OCI-LY7 (cell line): ENCODE results near the gene TRABD2B.

ENCODE experiments used
- CTCF ChIP-seq: fragments of 200-600 bp; sonication (generic); conservative IDR thresholded peaks from 2 replicates; pipeline ENCODE4 v1.5.1; 2014; ENCODE audit warnings: mild to moderate bottlenecking, antibody characterized with exemption, low read length, moderate library complexity, mixed read lengths
- EZH2phosphoT487 ChIP-seq: fragments of 200-600 bp; sonication (generic); IDR thresholded peaks from 2 replicates; pipeline ENCODE4 v1.6.1; 2018; ENCODE audit warnings: low read depth, borderline replicate concordance, mild to moderate bottlenecking, mixed run types, antibody characterized with exemption, low read length, moderate library complexity, mixed read lengths

DNA sequence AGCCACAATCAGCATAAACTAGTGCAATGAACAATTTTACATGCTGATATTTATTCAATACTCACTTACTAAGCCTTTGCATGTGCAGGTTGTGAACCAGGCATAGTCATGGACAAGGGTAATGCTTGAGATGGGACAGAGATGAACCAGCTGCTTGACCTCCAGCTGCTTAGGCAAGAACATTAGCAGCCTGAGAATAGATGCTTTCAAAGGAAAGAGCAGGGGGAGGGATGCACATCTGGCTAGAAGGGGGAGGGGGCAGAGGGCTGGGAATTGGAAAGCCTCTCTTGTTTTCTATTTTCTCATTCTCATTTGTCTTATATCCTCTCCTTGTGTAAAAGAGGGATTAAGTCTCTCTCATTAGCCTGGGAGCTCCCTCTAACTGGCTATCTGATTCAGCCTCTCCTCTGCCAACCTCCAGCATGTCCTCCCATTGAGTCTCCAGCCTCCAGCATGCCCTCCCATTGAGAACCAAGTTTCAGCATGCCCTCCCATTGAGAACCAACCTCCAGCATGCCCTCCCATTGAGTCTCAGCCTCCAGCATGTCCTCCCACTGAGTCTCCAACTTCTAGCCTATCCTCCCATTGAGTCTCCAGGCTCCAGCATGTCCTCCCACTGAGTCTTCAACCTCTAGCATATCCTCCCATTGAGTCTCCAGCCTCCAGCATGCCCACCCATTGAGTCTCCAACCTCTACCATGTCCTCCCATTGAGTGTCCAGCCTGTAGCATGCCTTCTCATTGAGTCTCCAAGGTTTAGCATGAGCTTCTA lies 38.4 kb upstream of the TRABD2B start:
- TF ChIP-seq CTCF: no peak
- TF ChIP-seq EZH2phosphoT487: no peak
